GM23338 (cell line): ENCODE measurements around the gene ZC3H7A. TPM values are rescaled to one million over a fixed set of nuclear protein-coding genes. Genes with fewer than 3 reads are reported as not detected.
"Not testable (repeated sequence)": the region's sequence is repeated elsewhere in the genome, so short reads cannot be mapped to it uniquely, and the experiment has no call there.

Experiments used
- ATAC-seq: fragments of 200-7000 bp; cut with Tn5 transposase; 3 replicates; pipeline ENCODE4 v1.9.1; 2020
- DNase-seq: peaks from one replicate; pipeline ENCODE4 v3.0.0-alpha.2; 2015; ENCODE audit warnings: low spot score
- H2AFZ ChIP-seq: fragments of 200-600 bp; sonication (generic); 2 replicates; pipeline ENCODE4 v1.8.0; 2016; ENCODE audit warnings: antibody characterized with exemption, mild to moderate bottlenecking, moderate library complexity
- H3F3A ChIP-seq: fragments of 200-600 bp; sonication (generic); replicated peaks from 2 replicates; pipeline ENCODE4 v1.8.0; 2017; ENCODE audit warnings: antibody characterized with exemption, mixed run types, low read depth
- H3K27ac ChIP-seq: fragments of 200-600 bp; sonication (generic); 2 replicates; pipeline ENCODE4 v1.6.1; 2016; ENCODE audit warnings: low read depth
- H3K27me3 ChIP-seq: fragments of 200-600 bp; sonication (generic); 2 replicates; pipeline ENCODE4 v1.8.0; 2016; ENCODE audit warnings: mild to moderate bottlenecking, mixed run types, moderate library complexity; ENCODE audit not compliant: insufficient read depth
- H3K36me3 ChIP-seq: fragments of 200-600 bp; sonication (generic); 2 replicates; pipeline ENCODE4 v1.8.0; 2016; ENCODE audit warnings: mild to moderate bottlenecking; ENCODE audit not compliant: insufficient read depth
- H3K4me1 ChIP-seq: fragments of 200-600 bp; sonication (generic); 2 replicates; pipeline ENCODE4 v1.8.0; 2016; ENCODE audit warnings: mild to moderate bottlenecking, moderate library complexity; ENCODE audit not compliant: insufficient read depth
- H3K4me2 ChIP-seq: fragments of 200-600 bp; sonication (generic); 2 replicates; pipeline ENCODE4 v1.7.1; 2017; ENCODE audit warnings: mixed run types
- H3K4me3 ChIP-seq: fragments of 200-600 bp; sonication (generic); 2 replicates; pipeline ENCODE4 v1.6.1; 2016; ENCODE audit warnings: mixed run types
- H3K79me2 ChIP-seq: fragments of 200-600 bp; sonication (generic); replicated peaks from 2 replicates; pipeline ENCODE4 v1.8.0; 2017; ENCODE audit warnings: mild to moderate bottlenecking; ENCODE audit not compliant: insufficient read depth
- H3K9me2 ChIP-seq: fragments of 200-600 bp; sonication (generic); 2 replicates; pipeline ENCODE4 v1.8.0; 2017; ENCODE audit not compliant: insufficient read depth
- H4K20me1 ChIP-seq: fragments of 200-600 bp; sonication (generic); replicated peaks from 2 replicates; pipeline ENCODE4 v1.8.0; 2017; ENCODE audit warnings: mild to moderate bottlenecking; ENCODE audit not compliant: insufficient read depth
- H3K27ac Mint-ChIP-seq: 2 replicates; pipeline ENCODE4 v1.8.0; 2020; ENCODE audit warnings: inconsistent platforms, mild to moderate bottlenecking, moderate library complexity, mixed read lengths
- H3K27me3 Mint-ChIP-seq: 3 replicates; pipeline ENCODE4 v1.8.0; 2022; ENCODE audit warnings: low read depth, mild to moderate bottlenecking, moderate library complexity, mixed read lengths, inconsistent platforms; ENCODE audit not compliant: insufficient read depth, poor library complexity
- H3K36me3 Mint-ChIP-seq: 3 replicates; pipeline ENCODE4 v1.8.0; 2021; ENCODE audit warnings: low read depth, mild to moderate bottlenecking, inconsistent platforms, moderate library complexity, mixed read lengths
- H3K4me1 Mint-ChIP-seq: 3 replicates; pipeline ENCODE4 v1.8.0; 2020; ENCODE audit warnings: mild to moderate bottlenecking, inconsistent platforms, mixed read lengths
- H3K4me3 Mint-ChIP-seq: 3 replicates; pipeline ENCODE4 v1.8.0; 2021; ENCODE audit warnings: moderate library complexity, mild to moderate bottlenecking, inconsistent platforms, mixed read lengths
- H3K9me3 Mint-ChIP-seq: 3 replicates; pipeline ENCODE4 v1.8.0; 2020; ENCODE audit warnings: moderate library complexity, mild to moderate bottlenecking, inconsistent platforms, mixed read lengths
- JUNB ChIP-seq: IDR thresholded peaks from one replicate; pipeline ENCODE4 v1.6.1; 2016; ENCODE audit warnings: antibody characterized with exemption; ENCODE audit not compliant: unreplicated experiment
- STAT1 ChIP-seq: IDR thresholded peaks from one replicate; pipeline ENCODE4 v1.6.1; 2016; ENCODE audit warnings: antibody characterized with exemption; ENCODE audit not compliant: unreplicated experiment
- ZNF331 ChIP-seq: fragments of 250-450 bp; sonication (Bioruptor Pico); IDR thresholded peaks from 2 replicates; pipeline ENCODE4 v1.5.0; 2020; ENCODE audit warnings: low read depth, mild to moderate bottlenecking, moderate library complexity
- polyA plus RNA-seq: library from polyadenylated mRNA; unstranded; fragments of >200 nt; fragmentation: Nextera tagmentation; extraction: Ambion mirVana; gene quantifications from 2 replicates; pipeline ENCODE4 v1.2.1, GENCODE V29; 2016
- total RNA-seq: library from RNA; depleted of rRNA; stranded (reverse); fragments of >200 nt; shearing (Covaris generic); gene quantifications from 2 replicates; pipeline ENCODE4 v1.2.3, GENCODE V29; 2014
- TF ChIP-seq, protein P1 (sequence below): fragments of 250-450 bp; sonication (Bioruptor Pico); IDR thresholded peaks from 2 replicates; pipeline ENCODE4 v1.5.0; 2020; ENCODE audit warnings: mild to moderate bottlenecking, moderate library complexity

The ZC3H7A gene
- total and polyA plus RNA-seq, 2 experiments from 2014 or later = 32.7 to 42.2 TPM

DNA sequence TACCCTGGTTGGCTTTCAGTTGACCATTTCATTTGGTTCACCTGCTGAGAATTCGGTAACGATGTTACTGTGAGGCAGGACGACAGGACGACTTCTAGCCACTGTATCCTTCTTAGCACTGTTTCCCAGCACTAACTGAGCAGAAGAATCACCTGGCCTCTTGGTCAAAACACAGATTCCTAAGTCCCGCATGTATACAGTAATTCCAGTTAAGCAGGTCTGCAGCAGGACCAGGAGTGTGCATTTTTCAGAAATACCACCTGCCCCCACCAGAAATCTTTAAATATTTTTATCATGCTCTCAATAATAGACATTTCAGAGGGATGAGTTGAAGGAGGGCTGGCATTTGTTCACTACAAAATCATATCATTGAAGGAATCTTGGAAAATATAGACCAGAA is 31.6 kb upstream of the ZC3H7A start (continued):
- no peak for TF ChIP-seq ZNF331 (CRISPR knock-in tag)

DNA sequence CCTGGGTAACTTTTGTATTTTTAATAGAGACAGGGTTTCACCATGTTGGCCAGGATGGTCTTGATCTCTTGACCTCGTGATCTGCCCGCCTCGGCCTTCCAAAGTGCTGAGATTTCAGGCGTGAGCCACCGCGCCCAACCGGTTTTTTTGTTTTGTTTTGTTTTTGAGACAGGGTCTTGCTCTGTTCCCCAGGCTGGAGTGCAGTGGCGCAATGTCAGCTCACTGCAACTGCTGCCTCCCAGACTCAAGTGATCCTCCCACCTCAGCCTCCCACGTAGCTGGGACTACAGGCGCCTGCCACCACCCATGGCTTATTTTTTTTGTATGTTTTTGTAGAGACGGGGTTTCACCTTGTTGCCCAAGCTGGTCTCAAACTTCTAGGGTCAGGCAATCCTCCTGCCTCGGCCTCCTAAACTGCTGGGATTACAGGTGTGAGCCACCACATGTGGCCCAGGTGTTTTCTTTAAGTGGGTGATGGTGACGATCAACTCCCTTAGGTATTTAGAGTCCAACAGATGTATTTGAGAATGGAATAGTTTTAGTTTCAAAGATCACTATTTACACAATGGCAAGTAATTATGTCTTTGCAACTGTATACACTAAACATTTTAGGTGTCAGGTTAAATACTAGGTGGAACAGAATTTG is 28.6 kb upstream of the ZC3H7A start:
- not testable (repeated sequence) for H3K27ac Mint-ChIP-seq, H3K27me3 Mint-ChIP-seq, H3K36me3 ChIP-seq, H3K79me2 ChIP-seq, H3K27me3 ChIP-seq, H2AFZ ChIP-seq, H3K9me2 ChIP-seq, H4K20me1 ChIP-seq, H3K4me3 Mint-ChIP-seq, H3K4me3 ChIP-seq, H3K4me1 ChIP-seq, H3K36me3 Mint-ChIP-seq, H3K4me1 Mint-ChIP-seq, H3K4me2 ChIP-seq, ATAC-seq, H3F3A ChIP-seq, H3K9me3 Mint-ChIP-seq, DNase-seq, H3K27ac ChIP-seq

- no peak for DNase-seq
- peaks cover 3% of the 10 kb centered on the region; the same call in 2 of the 3 replicates for H3K9me3 Mint-ChIP-seq
- TF ChIP-seq JUNB = no peak
- TF ChIP-seq STAT1 = no peak
- no peaks in the 10 kb centered on the region for H3K9me2 ChIP-seq
- no peaks in the 10 kb centered on the region for H3K36me3 Mint-ChIP-seq
- ATAC-seq = no peak
- H2AFZ ChIP-seq = no peak overlapping the region
- no peak overlapping the region for H3K4me2 ChIP-seq
- no peaks in the 10 kb centered on the region for H3K4me1 ChIP-seq
- peaks cover 3% of the 10 kb centered on the region; the same call in 2 of the 3 replicates for H3K4me1 Mint-ChIP-seq
- no peak overlapping the region for H3K4me3 ChIP-seq
- no peaks in the 10 kb centered on the region for H3K36me3 ChIP-seq
- no peak overlapping the region for H3K4me3 Mint-ChIP-seq
- H3F3A ChIP-seq = no peaks in the 10 kb centered on the region
- H3K27me3 Mint-ChIP-seq = no peaks in the 10 kb centered on the region
- no peak overlapping the region for H3K27ac ChIP-seq
- no peaks in the 10 kb centered on the region for H4K20me1 ChIP-seq
- H3K27me3 ChIP-seq = no peaks in the 10 kb centered on the region
- H3K79me2 ChIP-seq = no peaks in the 10 kb centered on the region
- no peak overlapping the region for H3K27ac Mint-ChIP-seq
These were observed 27.3 kb upstream of the ZC3H7A start for GRCh38 chr16:11824362-11824761.

GRCh38 chr16:11823645-11824044 is 26.6 kb upstream of the ZC3H7A start:
- not testable (repeated sequence) for H3K4me3 ChIP-seq, H3K36me3 ChIP-seq, H3K36me3 Mint-ChIP-seq, H3K4me1 ChIP-seq, H2AFZ ChIP-seq, H3K4me3 Mint-ChIP-seq, H3K27me3 ChIP-seq, H4K20me1 ChIP-seq, H3K4me2 ChIP-seq, H3F3A ChIP-seq, H3K4me1 Mint-ChIP-seq, H3K9me2 ChIP-seq, H3K9me3 Mint-ChIP-seq, ATAC-seq, DNase-seq, H3K27me3 Mint-ChIP-seq, H3K27ac Mint-ChIP-seq, H3K79me2 ChIP-seq, H3K27ac ChIP-seq

DNA sequence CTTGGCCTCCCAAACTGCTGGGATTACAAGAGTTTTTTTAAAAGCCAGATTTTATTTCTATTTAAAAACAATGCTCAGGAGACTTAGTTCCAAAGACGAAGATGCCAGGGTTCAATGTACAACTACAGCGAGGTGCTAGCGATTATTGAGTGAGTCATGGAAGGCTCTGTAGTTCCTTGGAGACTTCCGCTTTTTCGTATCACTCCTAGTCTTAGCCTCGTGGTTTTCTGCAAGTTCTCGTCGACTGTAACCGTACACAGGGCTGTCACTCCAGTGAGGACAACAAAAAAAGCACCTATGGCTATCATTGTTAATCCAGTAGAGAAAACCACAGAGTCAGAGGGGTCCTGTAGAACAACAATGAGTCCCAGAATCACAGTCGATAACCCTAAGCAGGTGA is 22.7 kb upstream of the ZC3H7A start:
- no peaks in the 10 kb centered on the region for H3K27me3 ChIP-seq
- H3K27ac ChIP-seq = no peak overlapping the region
- H3K36me3 ChIP-seq = no peaks in the 10 kb centered on the region
- no peaks in the 10 kb centered on the region for H3K9me2 ChIP-seq
- Mint-ChIP-seq H3K4me3 (no peak overlapping the region), H3K27me3 (peaks cover 2% of the 10 kb centered on the region), H3K27ac (no peak overlapping the region), H3K36me3 (no peaks in the 10 kb centered on the region), H3K9me3 (no peaks in the 10 kb centered on the region; the same call in 2 of the 3 replicates), H3K4me1 (peaks cover 3% of the 10 kb centered on the region; the same call in 2 of the 3 replicates)
- no peaks in the 10 kb centered on the region for H4K20me1 ChIP-seq
- no peaks in the 10 kb centered on the region for H3F3A ChIP-seq
- peak overlapping the region; percentile 32; the same call in 1 of the 2 replicates for H2AFZ ChIP-seq
- ATAC-seq (no peak), DNase-seq (no peak)
- no peaks in the 10 kb centered on the region for H3K4me1 ChIP-seq
- no peaks in the 10 kb centered on the region for H3K79me2 ChIP-seq
- H3K4me3 ChIP-seq = no peak overlapping the region
- H3K4me2 ChIP-seq = no peak overlapping the region
- TF ChIP-seq, protein P1, sequence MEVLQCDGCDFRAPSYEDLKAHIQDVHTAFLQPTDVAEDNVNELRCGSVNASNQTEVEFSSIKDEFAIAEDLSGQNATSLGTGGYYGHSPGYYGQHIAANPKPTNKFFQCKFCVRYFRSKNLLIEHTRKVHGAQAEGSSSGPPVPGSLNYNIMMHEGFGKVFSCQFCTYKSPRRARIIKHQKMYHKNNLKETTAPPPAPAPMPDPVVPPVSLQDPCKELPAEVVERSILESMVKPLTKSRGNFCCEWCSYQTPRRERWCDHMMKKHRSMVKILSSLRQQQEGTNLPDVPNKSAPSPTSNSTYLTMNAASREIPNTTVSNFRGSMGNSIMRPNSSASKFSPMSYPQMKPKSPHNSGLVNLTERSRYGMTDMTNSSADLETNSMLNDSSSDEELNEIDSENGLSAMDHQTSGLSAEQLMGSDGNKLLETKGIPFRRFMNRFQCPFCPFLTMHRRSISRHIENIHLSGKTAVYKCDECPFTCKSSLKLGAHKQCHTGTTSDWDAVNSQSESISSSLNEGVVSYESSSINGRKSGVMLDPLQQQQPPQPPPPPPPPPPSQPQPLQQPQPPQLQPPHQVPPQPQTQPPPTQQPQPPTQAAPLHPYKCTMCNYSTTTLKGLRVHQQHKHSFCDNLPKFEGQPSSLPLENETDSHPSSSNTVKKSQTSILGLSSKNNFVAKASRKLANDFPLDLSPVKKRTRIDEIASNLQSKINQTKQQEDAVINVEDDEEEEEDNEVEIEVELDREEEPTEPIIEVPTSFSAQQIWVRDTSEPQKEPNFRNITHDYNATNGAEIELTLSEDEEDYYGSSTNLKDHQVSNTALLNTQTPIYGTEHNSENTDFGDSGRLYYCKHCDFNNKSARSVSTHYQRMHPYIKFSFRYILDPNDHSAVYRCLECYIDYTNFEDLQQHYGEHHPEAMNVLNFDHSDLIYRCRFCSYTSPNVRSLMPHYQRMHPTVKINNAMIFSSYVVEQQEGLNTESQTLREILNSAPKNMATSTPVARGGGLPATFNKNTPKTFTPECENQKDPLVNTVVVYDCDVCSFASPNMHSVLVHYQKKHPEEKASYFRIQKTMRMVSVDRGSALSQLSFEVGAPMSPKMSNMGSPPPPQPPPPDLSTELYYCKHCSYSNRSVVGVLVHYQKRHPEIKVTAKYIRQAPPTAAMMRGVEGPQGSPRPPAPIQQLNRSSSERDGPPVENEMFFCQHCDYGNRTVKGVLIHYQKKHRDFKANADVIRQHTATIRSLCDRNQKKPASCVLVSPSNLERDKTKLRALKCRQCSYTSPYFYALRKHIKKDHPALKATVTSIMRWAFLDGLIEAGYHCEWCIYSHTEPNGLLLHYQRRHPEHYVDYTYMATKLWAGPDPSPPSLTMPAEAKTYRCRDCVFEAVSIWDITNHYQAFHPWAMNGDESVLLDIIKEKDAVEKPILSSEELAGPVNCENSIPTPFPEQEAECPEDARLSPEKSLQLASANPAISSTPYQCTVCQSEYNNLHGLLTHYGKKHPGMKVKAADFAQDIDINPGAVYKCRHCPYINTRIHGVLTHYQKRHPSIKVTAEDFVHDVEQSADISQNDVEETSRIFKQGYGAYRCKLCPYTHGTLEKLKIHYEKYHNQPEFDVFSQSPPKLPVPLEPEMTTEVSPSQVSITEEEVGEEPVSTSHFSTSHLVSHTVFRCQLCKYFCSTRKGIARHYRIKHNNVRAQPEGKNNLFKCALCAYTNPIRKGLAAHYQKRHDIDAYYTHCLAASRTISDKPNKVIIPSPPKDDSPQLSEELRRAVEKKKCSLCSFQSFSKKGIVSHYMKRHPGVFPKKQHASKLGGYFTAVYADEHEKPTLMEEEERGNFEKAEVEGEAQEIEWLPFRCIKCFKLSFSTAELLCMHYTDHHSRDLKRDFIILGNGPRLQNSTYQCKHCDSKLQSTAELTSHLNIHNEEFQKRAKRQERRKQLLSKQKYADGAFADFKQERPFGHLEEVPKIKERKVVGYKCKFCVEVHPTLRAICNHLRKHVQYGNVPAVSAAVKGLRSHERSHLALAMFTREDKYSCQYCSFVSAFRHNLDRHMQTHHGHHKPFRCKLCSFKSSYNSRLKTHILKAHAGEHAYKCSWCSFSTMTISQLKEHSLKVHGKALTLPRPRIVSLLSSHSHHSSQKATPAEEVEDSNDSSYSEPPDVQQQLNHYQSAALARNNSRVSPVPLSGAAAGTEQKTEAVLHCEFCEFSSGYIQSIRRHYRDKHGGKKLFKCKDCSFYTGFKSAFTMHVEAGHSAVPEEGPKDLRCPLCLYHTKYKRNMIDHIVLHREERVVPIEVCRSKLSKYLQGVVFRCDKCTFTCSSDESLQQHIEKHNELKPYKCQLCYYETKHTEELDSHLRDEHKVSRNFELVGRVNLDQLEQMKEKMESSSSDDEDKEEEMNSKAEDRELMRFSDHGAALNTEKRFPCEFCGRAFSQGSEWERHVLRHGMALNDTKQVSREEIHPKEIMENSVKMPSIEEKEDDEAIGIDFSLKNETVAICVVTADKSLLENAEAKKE (CRISPR knock-in tag) = no peak
